GM21367 (cell line): Measurements from ENCODE around the gene SPO11.

Experiments
- ATAC-seq: cut with Tn5 transposase; IDR thresholded peaks from one replicate; pipeline ENCODE4 v1.9.1; 2021; ENCODE audit not compliant: unreplicated experiment

Gene SPO11

DNA sequence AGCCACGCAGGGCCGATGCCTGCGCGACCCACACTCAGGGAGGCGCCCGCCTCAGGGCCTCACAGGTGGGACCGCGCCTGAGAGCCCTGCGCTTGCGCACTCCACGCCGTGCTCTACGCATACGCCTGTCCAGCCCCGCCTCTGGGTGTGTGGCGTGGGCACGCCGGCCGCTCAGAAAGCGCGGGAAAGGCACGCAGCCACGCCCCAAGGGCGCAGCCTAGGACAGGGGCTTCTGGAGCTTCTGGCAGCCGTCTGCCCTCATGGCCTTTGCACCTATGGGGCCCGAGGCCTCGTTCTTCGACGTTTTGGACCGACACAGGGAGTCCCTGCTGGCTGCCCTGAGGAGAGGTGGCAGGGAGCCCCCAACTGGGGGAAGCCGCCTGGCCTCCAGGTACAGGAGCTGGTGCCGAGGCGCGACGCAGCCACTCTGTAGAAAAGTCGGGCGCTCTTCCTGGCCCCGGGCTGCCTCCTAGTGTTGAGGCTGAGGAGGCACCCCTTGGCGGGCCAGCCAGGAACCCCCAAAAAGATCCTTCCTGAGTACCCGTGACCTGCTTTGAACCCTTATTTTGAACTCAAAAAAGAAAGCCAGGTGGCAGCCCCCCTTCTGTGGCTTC lies at the start of gene SPO11:
Gene SPO11, plus strand, starts transcription at position 196 of the 614 bp plus-strand sequence. Its CDS starts 65 bp downstream, at position 261.
- ATAC-seq: no peak

DNA sequence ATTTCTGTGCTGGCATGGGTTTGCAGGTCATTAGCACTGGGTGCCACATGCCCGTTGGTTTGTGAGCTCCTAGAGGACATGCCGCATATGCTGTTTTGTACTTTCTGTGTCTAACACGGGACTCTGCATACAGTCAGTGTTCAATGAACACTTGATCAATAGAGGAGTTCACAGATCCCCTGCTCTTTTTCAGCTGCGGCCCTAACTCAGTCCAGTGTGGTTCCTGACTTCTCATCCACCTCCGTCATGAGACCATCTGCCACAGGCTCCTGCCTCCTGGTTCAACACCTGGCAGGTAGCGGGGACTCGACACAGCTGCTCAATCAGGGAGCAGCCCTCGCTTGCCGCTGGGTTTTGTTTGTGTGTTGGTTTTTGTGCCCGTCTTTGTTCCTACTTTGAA lies 49.4 kb upstream of the SPO11 start:
- ATAC-seq: no peak

DNA sequence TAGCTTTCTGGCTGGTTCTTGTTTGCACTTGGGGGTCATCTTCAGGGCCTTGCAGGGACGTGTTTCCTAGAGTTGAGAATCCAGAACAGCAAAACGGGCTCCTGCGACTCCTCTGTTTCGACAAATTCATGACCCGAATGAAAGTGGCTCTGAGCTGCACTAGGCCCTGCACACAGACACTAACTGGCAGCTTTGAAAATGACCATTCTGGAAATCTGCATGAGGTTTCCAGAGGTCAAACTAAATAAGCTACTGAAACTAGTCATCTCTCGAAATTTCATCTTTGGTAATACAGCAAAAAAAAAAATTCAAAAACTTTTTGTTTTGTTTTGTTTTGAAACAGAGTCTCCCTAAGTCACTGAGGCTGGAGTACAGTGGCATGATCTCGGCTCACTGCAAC lies 47.7 kb upstream of the SPO11 start:
- ATAC-seq: no peak

- ATAC-seq: no peak
Measured at GRCh38 chr20:57282670-57283361, 46.8 kb upstream of the SPO11 start.

- no peak for ATAC-seq
Measured at GRCh38 chr20:57283860-57284259, 45.7 kb upstream of the SPO11 start.

DNA sequence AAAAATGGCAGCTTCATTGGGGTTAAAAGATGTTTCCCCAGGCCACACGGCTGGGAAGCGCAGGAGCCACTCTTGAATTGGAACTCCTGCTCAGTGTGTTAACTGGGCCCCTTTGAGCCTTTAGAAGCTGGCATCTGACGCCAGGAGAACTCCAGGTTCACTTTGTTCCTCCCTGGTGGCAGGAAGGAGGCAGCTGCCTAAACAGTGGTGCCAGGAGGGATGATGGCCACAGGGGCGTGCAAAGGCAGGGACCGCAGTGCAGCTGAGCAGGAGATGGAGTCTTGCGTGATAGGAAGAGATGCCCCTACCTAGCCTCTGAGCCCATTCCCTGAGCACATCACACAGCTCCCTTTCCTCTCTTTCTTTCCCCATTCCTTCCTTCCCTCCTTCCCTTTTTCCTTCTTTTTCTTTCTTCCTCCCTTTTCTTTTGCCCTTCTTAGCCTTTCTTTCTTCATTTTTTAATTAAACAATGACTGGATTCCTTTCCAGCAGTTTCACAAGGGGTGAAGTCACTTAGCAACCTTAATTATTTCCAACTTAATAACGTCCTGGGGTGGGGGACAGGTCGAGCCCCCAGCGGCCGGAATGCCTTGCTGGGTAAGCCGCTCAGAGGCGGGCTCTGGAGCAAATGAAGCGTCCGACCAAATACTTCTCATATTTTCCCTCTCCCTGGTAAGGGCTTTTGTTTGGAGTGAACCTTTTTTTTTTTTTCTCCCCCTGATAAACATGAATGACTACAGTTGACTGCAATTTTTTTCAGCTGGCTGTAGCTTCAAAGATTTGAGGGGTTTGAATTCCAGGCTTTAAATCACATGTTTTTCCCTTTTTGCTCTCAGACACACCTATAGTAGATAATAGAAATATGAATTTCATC lies 42.4 kb upstream of the SPO11 start:
- no peak for ATAC-seq

DNA sequence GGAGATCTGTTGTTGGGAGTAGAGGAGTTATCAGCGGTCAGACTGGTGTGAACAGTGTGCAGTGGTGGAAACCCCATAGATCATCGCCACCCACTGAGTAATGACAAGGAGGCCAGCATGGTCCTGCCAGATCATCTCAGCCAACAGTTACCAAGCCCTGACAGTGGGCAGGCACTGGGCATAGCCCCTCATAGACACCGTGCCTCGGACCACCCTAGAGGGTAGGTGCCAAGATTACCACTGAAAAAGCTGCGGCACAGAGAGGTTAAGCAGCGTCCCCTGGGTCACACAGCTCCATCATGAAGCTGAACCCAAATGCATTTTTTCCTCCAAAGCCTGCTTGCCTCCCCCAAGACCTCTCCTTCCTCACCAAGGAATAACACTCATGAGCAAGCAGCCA lies 41.7 kb upstream of the SPO11 start:
- no peak for ATAC-seq

- ATAC-seq: no peak
Measured at GRCh38 chr20:57288651-57289277, 40.8 kb upstream of the SPO11 start.

- ATAC-seq: no peak
Measured at GRCh38 chr20:57289391-57290177, 40.0 kb upstream of the SPO11 start.

DNA sequence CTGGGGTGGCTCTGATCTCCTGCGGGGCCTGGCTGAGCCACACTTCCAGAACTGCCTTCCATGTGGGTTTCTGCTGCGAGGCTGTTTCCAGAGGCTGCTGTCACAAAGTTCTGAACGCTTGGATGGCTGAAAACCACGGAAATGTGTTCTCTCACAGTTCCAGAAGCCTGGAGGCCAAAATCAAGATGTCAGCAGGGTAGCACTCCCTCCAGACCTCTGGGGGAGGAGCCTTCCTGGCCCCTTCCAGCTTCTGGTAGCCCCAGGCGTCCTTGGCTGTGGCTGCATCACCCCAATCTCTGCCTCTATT lies 39.5 kb upstream of the SPO11 start:
- no peak for ATAC-seq

DNA sequence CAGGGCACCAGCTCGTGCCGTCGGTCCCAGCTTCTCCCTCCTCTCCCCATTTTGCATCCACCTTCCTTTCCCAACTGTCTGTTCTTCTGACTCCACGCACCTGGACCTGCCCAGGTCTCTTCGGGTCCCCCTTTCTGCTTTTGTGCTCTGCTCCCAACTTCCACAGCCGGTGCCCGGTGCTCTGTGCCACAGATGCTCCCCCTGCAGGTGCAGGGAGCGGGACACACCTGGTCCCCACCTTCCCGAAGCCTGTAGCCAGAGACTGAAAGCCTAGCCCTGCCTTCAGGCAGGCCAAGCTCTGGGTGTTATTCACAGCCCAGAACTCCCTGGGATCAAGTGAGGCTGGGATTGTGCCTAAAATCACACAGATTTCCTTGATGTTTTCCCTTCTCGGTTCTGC lies 38.6 kb upstream of the SPO11 start:
- no peak for ATAC-seq

GRCh38 chr20:57291694-57292093 lies 37.9 kb upstream of the SPO11 start:
- no peak for ATAC-seq

- no peak for ATAC-seq
Measured at GRCh38 chr20:57292611-57293010, 37.0 kb upstream of the SPO11 start.

DNA sequence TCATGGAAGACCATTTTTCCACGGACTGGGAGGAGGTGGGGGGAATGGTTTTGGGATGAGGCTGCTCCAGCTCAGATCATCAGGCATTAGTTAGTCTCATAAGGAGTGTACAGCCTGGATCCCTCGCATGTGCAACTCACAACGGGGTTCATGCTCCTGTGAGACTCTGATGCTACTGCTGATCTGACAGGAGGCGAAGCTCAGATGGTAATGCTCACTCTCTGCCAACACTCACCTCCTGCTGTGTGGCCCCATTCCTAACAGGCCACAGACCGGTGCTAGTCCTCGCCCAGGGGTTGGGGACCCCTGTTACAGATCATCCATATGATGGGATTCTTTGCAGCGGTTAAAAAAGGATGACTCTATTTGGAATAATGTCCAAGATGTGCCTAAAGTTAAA lies 35.6 kb upstream of the SPO11 start:
- no peak for ATAC-seq

GRCh38 chr20:57294550-57294949 lies 35.1 kb upstream of the SPO11 start:
- ATAC-seq: no peak

GRCh38 chr20:57298457-57298856 lies 31.1 kb upstream of the SPO11 start:
- ATAC-seq: no peak

DNA sequence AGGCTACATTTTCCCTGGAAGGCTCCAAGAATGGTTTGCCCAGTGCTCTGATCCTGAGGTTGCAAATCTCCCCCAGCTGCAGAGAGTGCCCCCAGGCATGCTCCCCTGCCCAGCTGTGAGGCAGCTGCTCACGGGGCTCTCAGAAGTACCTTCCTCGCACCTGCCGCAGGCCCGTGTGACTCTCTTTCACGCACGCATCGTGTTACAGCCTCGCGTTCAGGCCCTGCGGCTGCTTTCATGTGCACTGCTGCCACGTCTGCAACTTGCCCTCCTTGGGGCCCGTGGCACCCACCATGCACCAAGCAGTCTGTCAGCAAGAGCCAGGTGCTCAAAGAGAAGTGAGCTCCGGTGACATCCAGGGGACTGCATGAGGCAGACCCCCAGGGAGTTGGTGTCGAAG lies 28.6 kb upstream of the SPO11 start:
- ATAC-seq: no peak

- ATAC-seq: no peak
Measured at GRCh38 chr20:57306747-57307146, 22.9 kb upstream of the SPO11 start.

DNA sequence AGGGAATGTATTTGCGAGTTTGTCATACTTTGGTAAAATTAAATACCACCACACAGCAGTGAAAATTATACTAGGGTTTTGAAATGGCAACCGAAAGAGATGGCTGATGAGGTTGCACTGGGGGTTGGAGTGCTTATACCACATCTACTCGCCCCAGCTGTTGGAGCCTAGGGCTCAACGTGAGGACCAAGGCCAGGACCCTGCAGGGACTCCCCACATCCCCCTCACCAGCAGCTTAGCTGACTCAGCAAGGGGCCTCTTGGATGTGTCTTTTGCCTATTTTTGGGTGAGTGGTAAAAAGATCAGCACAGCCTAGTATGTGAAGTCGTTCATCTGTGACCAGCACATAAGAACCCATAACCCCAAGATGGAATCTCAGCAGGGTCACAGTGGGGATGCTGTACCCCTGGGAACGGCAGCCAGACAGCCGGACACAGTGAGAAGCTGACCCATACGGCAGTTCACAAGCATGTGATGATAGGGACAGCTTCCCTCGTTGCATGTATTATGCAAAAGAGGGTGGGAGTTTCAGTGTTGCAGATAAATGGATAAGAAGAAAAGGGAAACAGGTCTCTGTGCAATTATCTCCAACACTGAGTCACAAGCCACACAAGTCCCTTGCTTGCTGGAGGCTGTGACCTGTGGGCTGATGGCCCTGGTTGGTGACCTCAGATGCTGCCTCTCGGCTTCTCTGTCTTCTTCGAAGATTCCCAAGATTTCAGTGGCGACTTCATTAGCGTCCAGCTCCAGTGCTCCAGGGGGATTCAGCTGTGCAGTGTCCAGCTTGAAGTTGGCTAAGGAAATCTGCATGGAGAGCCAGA lies 20.9 kb upstream of the SPO11 start:
- ATAC-seq: no peak

GRCh38 chr20:57309544-57310115 lies 20.0 kb upstream of the SPO11 start:
- ATAC-seq: no peak
